B cell (primary cell): ENCODE data around the gene VCL.

Source experiments
- EZH2 ChIP-seq: IDR thresholded peaks from 2 replicates; pipeline ENCODE4 v1.6.1; 2012; ENCODE audit warnings: borderline replicate concordance, low read depth, mild to moderate bottlenecking, moderate library complexity, low read length; ENCODE audit not compliant: insufficient read depth, poor library complexity, severe bottlenecking
- TF ChIP-seq, protein P1 (sequence below): fragments of 200-600 bp; IDR thresholded peaks from one replicate; pipeline ENCODE4 v1.8.0; 2022; ENCODE audit warnings: antibody characterized with exemption, mild to moderate bottlenecking

DNA sequence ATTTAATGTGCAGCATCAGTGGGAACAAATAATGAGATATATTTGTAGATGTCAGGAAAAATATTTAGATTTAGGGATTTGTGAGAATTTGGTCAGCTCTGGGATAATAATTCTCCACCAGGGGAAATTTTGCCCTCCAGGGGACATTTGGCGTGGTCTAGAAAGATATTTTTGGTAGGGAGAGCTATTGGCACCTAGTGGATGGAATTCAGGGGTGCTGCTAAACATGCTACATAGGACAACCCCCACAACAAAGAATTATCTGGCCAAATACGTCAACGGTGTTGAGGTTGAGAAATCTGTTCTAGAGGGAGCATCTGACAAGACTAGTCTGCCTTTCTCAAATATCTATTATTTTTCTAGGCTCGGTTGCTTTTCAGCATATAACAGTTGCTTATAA lies 155.2 kb downstream of the VCL start:
- TF ChIP-seq, protein P1, sequence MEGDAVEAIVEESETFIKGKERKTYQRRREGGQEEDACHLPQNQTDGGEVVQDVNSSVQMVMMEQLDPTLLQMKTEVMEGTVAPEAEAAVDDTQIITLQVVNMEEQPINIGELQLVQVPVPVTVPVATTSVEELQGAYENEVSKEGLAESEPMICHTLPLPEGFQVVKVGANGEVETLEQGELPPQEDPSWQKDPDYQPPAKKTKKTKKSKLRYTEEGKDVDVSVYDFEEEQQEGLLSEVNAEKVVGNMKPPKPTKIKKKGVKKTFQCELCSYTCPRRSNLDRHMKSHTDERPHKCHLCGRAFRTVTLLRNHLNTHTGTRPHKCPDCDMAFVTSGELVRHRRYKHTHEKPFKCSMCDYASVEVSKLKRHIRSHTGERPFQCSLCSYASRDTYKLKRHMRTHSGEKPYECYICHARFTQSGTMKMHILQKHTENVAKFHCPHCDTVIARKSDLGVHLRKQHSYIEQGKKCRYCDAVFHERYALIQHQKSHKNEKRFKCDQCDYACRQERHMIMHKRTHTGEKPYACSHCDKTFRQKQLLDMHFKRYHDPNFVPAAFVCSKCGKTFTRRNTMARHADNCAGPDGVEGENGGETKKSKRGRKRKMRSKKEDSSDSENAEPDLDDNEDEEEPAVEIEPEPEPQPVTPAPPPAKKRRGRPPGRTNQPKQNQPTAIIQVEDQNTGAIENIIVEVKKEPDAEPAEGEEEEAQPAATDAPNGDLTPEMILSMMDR: no peak
- no peak for TF ChIP-seq EZH2
